GM21786 (cell line): Measurements from ENCODE around the gene GLMP.

Experiments used
- ATAC-seq: cut with Tn5 transposase; IDR thresholded peaks from one replicate; pipeline ENCODE4 v1.9.1; 2021; ENCODE audit not compliant: unreplicated experiment

The GLMP gene

GRCh38 chr1:156251527-156251926, 44.0 kb downstream of the GLMP start:
- no peak for ATAC-seq

GRCh38 chr1:156249593-156249992, 45.9 kb downstream of the GLMP start:
- no peak for ATAC-seq

- no peak for ATAC-seq
Measured at GRCh38 chr1:156248323-156248683, 47.2 kb downstream of the GLMP start.

GRCh38 chr1:156247460-156248322, 47.8 kb downstream of the GLMP start, which contains the start of gene PAQR6:
Gene PAQR6, minus strand, starts transcription at chr1:156248056. Its CDS starts 1,325 bp downstream, at chr1:156246731.
- no peak for ATAC-seq

DNA sequence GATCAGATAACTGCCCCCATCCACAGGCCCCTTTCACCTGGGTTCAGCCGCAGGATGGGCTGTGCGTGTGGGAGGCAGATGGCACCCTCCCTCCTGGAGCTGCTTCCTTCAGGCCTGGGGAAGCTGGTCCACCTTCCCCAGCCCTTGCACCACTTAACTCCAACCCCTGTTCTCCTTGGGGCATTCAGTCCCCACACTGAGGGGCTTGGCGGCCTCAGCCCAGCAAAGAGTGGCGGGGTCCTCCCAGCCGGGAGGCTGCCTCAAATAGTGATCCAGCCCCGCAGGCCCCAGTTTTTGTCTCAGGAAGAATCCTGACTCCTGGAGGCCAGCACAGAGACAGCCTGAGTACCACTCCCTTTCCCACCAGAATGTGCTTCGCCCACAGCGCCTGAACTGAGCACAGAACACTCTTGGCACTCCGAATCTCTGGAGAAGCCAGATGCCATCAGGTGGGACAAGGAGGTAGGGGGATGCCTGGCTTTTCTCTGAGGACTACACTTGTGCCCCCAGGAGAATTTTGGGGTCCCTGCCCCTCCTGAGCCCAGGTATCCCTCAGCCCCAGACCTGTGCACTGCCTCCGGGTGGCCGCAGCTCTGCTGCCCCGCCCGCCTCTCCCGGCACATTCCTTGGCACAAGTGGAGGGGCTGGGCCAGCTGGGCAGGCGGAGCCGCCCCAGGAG, 48.6 kb downstream of the GLMP start:
- ATAC-seq, result no peak

GRCh38 chr1:156246241-156246780, 49.2 kb downstream of the GLMP start:
- no peak for ATAC-seq

DNA sequence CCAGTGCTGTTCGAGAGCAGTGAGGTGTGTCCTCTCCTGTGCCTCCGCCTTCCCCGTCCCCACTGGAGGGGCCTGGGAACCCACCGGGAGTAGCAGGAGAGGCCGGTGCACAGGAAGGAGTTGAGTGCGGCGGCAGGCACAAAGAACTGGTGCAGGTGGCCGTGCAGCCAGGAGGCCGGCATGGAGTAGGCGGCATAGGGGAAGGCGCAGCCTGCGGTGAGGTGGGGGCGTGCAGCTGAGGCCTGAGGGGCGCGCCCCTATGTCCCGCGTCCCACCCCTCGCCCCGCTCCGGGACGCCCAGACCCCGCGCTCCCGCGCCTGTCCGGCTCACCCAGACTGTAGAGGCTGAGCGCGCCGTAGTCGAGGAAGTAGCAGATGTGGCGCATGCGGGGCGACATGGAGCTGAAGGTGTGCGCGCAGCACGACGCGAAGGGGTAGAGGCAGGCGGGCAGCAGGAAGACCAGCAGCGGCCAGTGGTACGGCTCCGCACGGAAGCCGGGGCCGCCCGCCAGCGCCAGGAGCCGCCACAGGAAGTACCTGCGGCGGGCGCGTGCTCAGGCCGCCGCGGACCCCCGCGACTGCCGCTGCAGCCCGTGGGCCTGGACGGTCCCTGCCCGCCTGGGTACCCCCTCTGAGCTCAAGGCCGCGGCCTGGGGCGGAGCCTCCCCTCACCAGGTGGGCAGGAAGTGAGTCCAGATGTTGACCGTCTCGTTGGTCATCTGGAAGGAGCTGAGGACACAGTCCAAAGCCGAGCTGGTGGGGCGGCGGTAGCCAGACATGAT, 49.8 kb downstream of the GLMP start:
- no peak for ATAC-seq

DNA sequence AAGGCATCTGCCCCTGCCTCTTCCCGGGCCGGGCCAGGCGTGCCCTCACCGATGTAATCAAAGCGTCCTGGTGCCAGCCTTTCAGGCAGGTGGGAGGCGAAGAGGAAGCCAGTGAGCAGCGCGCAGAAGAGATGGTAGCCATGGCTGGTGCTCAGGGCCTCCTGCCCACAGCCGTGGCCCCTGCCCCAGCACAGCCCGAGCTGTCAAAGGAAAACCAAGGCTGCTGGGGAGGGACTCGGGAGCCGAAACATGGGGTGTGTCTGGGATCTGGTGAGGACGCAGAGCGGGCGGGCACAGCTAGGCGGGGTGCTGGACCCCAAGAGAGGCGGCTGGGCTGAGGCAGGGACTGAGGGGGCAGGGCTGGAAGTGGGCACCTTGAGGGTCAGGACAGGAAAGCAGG, 50.8 kb downstream of the GLMP start:
- ATAC-seq, result no peak

DNA sequence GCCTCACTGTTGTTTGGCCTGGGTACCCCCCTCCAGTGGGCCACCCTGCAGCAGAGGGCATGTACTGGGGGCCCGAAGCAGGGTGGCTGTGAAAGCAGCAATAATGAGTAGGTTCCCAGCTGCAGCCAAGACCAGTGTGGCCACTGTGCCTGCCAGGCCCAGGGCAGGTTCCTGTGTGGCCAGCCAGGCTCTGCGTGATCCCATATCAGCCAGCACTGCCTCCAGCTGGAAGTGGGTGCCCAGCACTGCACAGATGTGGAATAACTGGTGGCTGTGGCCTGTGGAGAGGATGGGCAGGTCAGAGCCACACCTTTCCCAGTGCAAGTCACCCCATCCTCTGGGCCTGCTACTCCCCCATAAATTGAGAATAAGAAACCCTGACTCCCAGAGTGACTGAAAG, 51.4 kb downstream of the GLMP start:
- ATAC-seq, result no peak

- ATAC-seq, result no peak
Measured at GRCh38 chr1:156242738-156243137, 52.7 kb downstream of the GLMP start.
